Hematopoietic multipotent progenitor cell (in vitro differentiated cells): ENCODE data around the gene DCTN2. TPM values are rescaled to one million over a fixed set of nuclear protein-coding genes. Genes with fewer than 3 reads are reported as not detected.

Source experiments
- DNase-seq, 3 donors: peaks; one replicate each; pipeline ENCODE4 v3.0.0-alpha.2; 2011 to 2015; ENCODE audit warnings: low read depth in 2 of 3, low spot score in 2 of 3
- total RNA-seq: library from RNA; depleted of rRNA; stranded (reverse); fragments of >200 nt; gene quantifications from one replicate; pipeline ENCODE4 v1.2.3, GENCODE V29; 2012

Gene DCTN2
- total RNA-seq, 1 donor = 117 TPM

DNA sequence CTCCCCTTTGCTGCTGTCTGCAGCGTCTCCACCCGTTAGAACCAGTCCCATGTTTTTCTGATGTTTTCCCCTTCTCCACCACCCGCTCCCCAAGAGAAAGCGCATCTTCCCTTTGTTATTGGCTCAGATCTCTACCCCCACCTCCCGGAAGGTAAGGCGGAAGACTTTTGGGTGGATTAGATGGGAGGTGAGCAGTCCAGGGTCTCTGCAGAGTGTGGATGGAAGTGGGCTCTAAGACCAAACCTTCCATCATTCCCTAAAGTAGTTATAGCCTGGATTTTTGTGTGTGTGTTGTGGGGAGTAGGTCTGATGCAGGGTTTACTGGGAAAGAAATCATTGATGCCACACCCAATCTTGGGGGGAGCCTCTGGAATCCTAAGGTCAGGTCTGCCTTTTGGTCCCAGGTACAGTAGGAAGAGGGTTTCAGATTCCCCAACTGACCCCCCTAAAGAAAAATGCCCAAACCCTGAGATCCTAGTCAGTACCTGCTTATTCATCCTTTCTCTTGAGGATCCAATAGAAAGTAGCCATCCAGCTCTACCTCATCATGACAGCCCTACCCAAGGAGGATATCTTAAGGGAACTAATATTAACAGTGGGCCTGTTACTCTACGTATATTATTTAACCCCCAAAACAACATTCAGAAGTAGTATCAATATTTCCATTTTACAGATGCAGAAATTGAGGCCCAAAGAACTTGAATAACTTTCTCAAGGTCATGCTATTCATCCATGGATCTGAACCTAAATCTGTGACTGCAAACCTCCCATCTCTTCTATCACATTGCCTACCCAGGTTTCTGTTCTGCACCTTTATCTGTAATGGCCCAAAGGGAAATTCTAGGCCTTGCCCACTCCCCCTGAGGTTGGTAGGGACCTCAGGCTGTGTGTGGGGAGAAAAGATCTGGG, 3.9 kb upstream of the DCTN2 start:
- no peak for DNase-seq

DNA sequence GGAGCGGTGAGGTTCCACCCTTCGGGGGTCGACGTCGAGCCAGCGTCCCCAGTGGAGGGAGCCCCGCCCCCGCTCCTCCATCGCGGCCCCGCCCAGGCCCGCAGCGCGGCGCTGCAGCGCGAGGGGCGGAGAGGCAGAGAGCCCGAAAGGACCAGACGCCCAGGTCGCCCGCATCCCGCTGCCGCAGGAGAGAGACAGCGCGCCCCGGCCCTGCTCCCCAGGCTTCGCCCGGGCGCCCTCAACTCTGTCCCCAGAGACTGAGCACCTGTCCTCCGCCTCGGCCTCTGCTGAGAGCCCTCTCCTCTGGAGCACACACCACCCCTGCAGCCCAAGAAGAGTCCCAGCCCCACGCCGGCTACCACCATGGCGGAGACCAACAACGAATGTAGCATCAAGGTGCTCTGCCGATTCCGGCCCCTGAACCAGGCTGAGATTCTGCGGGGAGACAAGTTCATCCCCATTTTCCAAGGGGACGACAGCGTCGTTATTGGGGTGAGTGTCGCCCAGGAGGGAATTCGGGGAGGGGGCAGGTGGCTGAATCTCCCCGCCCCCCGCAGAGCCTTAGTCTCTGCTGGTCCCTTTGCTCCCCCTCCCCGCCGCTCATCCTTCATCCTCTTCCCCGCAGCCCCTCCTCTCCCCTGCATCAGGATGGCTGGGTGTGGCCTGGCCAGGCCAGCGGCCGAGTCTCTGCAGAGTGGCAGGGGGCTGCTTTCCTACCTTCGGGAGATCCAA, 3.1 kb upstream of the DCTN2 start, which contains the start of gene KIF5A:
Gene KIF5A, plus strand, starts transcription at position 136 of the 732 bp plus-strand sequence. Its CDS starts 228 bp downstream, at position 364.
- peak; percentile 16 to 48 (median 43) for DNase-seq

DNA sequence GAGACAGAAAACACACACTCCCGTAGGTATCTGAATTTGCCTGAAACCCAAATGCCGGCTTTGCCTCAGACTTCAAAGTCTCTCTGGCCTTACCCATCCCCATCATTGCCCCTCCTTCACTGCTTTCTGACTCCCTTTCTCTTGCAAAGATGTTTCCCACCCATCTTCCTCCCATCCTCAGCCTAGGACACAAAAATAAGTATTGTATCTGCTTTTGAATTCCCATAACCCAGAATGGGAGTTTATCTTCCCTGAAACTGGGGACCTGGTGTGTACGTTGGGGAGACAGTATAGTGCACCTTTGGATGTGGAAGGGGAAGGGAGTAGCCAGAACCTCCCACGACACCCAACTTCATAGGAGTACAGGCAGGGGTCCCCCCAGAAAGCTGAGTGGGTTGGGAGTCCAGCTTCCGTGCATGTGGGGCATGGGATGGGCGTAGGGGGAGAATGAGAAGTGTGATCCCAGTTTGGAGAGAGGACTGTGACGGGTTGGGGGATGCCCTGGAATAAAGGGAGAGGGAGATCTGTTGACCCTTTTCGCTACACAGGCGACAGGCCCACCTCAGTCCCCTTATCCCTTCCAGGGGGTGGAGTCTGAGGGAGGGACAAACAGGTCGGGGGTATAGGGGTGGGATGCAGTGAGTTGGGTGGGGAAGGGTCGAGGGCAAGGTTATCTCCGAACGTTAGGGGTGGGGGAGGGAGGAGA, 2.4 kb upstream of the DCTN2 start:
- DNase-seq = no peak

DNA sequence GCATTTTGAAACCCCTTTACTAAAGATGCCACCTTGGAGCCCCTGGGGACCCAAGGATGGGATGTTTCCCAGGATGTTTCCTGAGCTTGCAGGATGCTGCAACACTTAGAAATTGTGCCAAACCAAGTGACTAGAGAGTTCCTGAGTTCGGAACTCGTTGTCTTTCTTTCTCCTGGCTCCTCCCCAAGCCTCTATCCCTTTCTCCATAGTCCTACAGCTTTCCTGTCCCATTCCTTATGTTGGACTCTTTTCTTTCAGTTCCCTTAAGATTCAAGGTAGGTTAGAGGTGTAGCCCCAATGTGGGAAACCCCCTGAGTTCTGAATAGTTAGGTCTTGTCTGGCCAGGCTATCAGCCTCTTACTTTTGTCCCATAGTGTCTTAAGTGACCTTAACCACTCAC, 1.5 kb upstream of the DCTN2 start:
- DNase-seq = no peak

DNA sequence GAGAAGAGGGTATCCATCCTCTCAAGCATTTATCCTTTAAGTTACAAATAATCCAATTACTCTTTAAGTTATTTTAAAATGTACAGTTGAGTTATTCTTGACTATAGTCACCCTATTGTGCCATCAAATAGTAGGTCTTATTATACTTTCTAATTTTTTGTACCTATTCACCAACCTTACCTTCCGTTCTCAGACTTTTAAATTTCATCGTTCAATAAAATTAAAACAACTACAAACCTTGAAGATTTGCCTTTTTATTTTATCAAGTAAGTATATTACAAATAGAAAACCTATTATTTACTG, 972 bp upstream of the DCTN2 start:
- DNase-seq = no peak

DNA sequence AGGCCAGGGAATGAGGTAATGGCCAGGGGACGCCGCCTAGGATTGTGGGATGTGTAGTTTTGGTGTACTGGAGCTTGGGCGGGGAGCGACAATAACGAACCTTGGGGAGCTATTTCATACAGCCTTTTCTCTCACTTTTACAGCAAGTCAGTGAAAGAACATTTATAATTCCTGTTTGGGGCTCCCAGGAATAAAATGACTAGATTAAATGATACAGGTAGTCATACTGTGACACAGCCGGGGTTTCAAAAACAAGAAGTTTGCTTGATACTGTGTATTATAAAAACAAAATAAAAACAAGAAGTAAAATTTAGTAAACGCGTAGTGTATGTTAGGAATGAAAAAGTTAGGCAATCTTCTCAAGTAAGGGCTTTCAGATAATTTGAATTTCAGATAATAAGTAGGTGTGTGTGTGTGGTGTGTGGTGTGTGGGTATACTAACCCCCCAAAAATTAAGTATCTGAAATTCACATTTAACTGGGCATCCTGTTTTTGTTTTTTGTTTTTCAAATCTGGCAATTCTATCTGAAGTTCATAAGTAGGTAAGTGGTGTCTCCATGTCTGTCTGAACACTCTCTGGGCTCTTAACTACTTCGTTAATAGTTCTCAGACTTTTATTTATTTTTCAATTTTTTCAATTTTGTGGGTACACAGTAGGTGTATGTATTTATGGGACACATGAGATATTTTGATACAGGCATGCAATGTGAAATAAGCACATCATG, 458 bp upstream of the DCTN2 start:
- no peak for DNase-seq

DNA sequence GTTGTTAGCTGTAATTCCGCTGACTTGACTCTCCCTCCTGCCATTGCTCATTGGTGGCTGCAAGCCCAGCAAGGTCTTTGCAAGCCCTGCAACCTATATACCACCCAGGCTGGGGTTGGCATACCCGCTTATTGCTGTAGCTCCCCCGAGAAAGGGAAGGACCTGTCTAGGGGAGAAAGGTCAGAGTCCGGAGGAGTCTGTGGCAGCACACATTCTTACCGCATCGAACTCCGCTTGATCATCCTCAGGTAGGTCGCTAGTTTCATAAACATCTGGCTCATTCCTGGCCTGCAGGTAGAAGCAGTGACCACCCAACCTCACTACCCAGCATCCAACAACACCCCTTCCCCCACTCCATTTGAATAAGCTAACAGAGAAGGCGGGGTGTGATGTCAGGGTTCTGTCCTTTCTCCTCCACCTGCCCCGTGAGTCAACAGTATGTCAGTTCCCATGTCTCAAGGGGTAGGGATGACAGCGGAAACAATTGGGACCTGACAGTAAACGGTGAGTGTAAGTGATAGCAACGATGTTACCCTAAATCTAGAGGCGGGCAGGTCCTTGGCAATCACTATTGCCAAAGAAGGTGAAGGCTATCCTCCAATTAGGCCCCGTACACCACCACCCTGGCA, 1.1 kb downstream of the DCTN2 start:
- no peak for DNase-seq

DNA sequence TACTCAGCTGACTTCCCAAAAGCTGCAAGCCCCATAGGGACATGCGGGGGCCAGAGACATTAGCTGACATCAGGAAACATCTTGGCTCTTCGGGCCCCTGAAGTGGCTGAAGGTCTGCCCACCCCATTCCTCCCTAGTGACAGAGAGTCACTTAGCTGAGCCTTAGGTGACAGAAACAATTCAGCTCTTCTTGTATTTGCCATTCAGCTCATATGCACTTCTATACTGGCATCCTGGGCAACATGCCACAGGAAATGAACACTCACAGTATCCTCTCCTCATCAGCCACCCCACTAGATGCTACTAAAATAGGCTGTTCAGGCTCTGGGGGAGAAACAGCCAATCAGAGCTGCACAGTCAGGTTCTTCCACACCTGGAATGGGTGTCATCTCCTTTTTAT, 3.4 kb downstream of the DCTN2 start:
- peak in 2 of 3 donors; percentile 56 to 68 for DNase-seq

DNA sequence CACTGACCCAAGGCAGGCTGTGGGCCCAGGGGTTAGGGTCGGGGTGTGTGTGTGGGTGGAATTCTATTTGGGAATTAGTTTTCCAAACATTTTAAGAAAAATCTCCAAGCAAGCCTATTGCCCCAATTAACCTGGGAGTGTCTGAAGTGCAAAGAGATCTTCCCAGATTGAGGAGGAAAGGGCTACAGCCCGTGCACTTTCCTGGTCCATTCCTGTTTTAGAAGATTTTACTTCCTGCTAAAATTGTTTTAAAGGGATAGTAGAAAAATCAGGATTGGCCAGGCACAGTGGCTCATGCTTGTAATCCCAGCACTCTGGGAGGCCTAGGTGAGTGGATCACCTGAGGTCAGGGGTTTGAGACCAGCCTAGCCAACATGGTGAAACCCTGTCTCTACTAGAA, 5.3 kb downstream of the DCTN2 start:
- DNase-seq = no peak

DNA sequence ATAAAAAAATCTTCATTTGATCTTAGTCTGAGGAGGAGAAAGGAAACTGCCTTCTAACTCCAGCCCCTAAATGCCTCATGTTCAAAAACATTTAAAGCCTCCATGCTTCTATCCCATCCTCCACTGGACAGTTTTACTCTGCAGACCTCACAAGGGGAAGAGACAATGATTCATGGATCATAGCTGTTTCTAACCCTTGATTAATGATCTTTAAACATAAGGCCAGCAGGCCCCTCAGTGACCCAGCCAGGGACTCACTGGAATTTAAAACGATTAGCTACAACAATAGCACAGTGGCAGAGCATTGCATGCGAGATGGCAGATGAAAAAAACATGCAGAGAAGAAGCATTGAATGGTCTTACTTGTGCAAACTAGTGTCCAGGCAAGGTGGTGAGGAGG, 6.0 kb downstream of the DCTN2 start:
- DNase-seq = no peak

DNA sequence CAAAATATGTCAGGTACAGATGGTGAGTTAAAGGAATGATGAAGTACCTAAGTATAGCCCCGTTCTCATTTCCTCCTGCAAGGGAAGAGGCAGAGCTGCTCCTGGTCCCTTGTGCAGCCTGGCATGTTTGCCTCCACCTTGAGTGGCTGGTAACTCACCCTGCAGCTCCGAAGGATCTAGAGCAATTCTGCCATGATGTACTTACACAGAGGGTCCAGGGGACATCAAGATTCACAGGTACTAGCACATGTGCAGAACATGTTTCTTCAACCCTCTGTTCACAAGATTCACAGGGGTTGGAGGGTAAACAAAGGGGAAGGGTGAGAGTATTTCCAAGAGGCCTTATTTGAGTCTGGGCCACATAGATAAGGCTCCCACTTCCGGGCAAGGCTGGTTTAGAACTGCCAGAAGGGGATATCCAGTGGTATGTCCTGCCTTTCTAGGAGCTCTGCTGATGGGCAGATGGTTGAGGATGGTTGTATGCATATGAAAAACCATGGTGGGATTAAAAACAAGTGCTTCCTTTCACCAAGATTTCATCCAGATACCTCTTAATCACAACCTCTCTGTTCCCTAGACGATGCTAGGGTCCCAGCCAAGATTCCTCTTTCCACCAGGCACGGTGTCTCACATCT, 7.7 kb downstream of the DCTN2 start:
- DNase-seq = peak in 2 of 3 donors; percentile 40 to 71

DNA sequence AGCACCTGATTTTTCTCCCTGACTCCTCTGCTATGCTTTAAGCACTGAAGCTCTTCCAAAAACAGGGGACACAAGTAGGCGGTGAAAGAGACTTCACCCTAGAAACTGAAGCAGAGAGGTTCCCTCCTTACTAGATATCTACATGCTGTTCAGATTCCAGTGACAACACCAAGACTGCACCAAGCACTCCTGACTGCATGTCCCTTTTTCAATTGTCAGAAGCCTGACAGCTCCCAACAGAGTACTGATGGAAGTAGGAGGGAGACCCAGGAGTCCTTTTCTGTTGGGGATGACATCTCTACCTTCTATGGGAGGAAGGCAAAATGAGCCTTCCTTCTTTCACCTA, 10.4 kb downstream of the DCTN2 start:
- DNase-seq = no peak

DNA sequence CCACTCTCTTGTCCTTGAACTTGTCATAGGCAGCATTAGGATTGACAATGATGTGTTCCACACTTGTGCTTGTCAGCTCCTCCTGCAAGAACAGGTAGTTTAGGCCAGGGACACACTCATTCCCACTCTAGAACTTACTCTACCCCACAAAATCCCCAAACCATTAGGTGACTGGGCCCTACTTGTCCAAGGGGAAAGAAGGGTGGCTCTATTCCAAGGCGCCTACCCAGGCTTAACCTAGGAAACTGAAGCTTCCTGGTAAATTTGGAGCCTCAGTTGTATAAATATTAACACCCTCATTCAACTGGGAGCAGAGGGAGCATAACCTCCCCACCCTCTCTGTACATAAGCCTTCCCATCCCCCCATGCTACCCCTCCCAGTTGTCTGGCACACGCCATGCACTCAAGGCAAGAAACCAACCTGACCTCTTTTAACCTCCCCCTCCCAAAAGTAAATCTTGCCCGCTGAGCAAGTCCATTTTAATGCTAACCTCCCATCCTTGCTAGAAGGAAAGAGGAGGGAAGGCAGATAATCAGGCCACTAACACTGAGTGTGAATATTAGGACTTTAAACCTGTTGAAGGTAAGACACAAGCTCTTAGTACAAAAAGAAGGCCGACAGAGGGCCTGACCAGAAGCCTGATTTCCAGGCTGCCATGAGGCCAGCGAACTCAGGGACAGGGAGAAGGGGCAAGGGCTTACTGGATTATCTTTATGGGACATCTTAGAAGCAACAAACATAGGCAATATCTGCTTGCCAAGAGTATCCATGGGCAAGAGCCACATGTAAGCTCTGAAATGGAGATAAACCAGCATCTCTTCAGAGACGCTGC, 11.0 kb downstream of the DCTN2 start:
- DNase-seq = no peak

DNA sequence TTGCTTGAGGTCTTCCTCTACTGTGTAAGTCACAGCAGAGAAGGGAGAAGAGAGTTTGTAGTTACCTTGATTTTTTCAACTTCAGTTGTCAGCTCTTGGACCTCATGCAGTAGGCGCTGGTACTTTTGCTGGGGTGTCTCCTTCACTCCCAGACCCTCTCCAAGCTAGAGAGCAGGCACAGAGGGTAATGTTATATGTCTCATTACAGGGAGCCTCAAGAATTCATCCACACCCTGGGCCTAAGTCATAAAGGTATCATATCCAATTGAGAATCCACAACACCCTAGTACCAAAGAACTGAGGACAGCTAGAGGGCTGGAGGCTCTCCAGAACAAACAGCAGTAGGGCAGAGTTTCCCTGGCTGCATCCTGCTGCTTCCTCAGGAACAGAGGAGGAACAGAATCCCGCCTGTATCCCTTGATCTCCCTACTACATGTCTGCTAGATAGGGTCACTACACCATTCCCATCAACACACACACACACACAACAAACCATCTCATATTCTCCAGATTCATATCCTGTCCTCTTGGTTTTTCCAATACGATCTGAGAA, 11.9 kb downstream of the DCTN2 start:
- no peak for DNase-seq

DNA sequence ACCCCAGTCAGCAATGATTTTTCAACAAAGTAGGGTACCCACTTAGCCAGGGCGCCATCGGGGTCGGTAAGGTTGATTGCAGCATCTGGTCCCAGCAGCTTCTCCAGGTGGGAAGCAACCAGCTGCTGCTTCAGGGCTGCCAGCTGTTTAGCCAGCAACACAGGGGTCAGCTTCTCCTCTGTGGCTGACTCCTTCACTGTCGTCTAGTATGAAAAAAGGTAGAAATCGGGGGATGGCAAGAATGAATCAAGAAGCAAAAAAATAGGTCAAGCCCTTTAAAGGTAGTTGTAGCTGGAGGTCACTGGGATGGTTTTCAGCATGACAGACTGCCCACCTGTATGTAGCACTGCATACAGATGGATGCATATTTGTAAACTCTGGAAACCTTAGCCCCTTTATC, 12.7 kb downstream of the DCTN2 start:
- no peak for DNase-seq

DNA sequence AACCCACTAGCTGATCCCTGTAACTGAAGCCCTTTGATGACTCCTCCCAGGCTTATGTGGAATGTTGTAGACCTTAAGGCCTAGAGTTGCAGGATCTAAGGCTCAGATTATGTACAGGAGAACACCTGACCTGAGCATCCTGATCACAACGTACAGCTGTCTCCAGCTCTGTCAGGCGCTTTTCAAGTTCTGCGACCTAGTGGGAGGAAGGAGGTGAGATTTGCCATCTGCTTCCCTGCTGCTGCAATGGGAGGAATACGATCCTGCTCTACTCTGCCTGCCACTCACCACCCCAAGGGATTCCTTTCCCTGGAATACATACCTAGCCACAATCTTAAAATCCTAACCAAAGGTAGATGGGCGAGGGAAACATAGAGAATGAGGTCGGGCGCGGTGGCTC, 13.9 kb downstream of the DCTN2 start:
- DNase-seq = no peak

DNA sequence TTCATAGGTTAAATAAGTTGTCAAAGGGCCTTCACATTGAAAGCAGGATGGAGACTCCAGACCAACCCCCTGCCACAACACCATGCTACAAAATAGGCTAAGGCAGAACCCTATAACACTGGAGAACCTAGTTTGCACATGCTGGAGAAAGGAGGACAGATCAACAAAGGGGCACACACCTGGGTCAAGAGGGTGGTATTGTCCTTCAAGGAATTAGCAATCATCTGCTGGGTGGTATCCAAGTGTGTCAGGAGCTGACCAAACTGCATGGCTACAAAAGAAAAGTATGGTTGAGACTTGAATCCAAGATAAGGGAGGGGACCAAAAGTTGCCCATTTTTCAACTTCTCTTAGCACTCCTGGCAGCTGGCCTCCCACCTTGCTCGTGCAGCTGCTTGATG, 15.2 kb downstream of the DCTN2 start:
- no peak for DNase-seq

DNA sequence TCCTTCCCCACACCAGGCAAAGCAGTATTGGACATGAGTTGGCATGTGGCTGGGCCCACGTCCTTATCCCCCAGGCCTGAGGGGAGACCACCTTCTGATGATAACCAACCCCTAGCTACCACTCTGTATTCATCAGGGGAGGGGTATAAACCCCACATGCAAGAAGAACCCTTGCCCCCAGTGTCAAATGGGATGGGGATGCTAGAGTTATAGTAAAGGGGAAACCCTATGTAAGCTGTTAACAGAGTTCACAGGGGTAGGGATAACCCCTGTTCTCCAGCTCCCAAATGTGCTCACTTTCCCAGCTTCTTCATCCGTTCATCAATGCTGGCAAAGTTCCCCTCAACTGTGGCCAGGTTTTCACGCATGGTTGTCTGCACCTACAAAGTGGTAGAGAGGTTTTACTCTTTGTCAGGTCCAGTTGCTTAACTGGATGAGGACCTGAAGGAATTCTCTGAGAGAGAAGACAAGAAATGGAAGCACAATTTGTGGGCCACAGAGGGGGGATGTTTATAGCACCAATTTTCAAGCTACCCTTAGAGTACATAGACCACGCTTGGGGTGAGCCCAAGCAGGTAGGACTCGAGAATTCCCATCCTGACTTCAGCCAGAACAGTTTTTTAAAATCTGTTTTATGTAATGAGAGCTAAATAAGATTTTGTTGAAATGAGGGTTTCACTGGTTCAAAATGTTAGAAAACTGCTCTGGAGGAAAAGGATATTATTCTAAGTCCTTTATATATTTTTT, 16.4 kb downstream of the DCTN2 start:
- no peak for DNase-seq
